Heart right ventricle (tissue), 16 donors: ENCODE data around the gene HPCAL1. TPM values are rescaled to one million over a fixed set of nuclear protein-coding genes. Genes with fewer than 3 reads are reported as not detected.

Experiments used
- ATAC-seq, 8 donors: fragments of 200-7000 bp; cut with Tn5 transposase; one replicate each; pipeline ENCODE4 v1.9.1; 2020; ENCODE audit warnings: mild to moderate bottlenecking in 8 of 8, moderate library complexity in 8 of 8, moderate number of reproducible peaks in 1 of 8
- DNase-seq, 2 donors: peaks; one replicate each; pipeline ENCODE4 v3.0.0-alpha.2; 2020
- H3K27ac ChIP-seq, 10 donors: fragments of 200-600 bp; sonication (generic) in 2 of 10; one replicate each; pipeline versions ENCODE4 v1.5.0 to v1.8.0; 2020 to 2022; ENCODE audit warnings: mild to moderate bottlenecking in 3 of 10
- H3K27me3 ChIP-seq, 7 donors: fragments of 200-600 bp; one replicate each; pipeline ENCODE4 v1.8.0; 2021 to 2022; ENCODE audit warnings: mild to moderate bottlenecking in 2 of 7
- H3K36me3 ChIP-seq, 9 donors: fragments of 200-600 bp; sonication (generic) in 1 of 9; one replicate each; pipeline versions ENCODE4 v1.5.0 to v1.8.0; 2020 to 2022; ENCODE audit warnings: mild to moderate bottlenecking in 2 of 9
- H3K4me1 ChIP-seq, 9 donors: fragments of 200-600 bp; sonication (generic) in 1 of 9; one replicate each; pipeline versions ENCODE4 v1.5.0 to v1.8.0; 2020 to 2022; ENCODE audit warnings: mild to moderate bottlenecking in 4 of 9
- H3K4me3 ChIP-seq, 10 donors: fragments of 200-600 bp; sonication (generic) in 2 of 10; one replicate each; pipeline versions ENCODE4 v1.5.0 to v1.8.0; 2020 to 2022; ENCODE audit warnings: mild to moderate bottlenecking in 7 of 10, moderate library complexity in 2 of 10
- H3K9me3 ChIP-seq, 11 donors: fragments of 200-600 bp in 10 of 11; sonication (generic) in 2 of 11; one replicate each; pipeline versions ENCODE4 v1.5.0 to v1.8.0; 2013 to 2022; ENCODE audit warnings: mild to moderate bottlenecking in 2 of 11, control low read depth in 1 of 11, moderate library complexity in 1 of 11
- CTCF ChIP-seq, 9 donors: fragments of 200-600 bp; sonication (generic) in 2 of 9; IDR thresholded peaks; one replicate each; pipeline versions ENCODE4 v1.5.0 to v1.8.0; 2021 to 2022; ENCODE audit warnings: antibody characterized with exemption in 9 of 9, mild to moderate bottlenecking in 5 of 9, moderate library complexity in 1 of 9
- WGBS, 2 donors: extraction: QIAGEN DNeasy Blood & Tissue Kit; methylation state at CpG; one replicate each; pipeline ENCODE4 v1.1.7; 2013; ENCODE audit warnings: inconsistent platforms in 1 of 2; 5-methylcytosine and 5-hydroxymethylcytosine counted together
- intact Hi-C, 10 donors: fragments of 100-400 bp; cut with DNase I; formaldehyde crosslinking; loops; one replicate each; pipeline versions ENCODE4 v1.11.1 to v1.14.2; 2022
- polyA plus RNA-seq, 2 donors: library from polyadenylated mRNA; stranded (reverse); fragments of 200-250 nt; gene quantifications; one replicate each; pipeline ENCODE4 v1.2.3, GENCODE V29; 2013
- total RNA-seq, 10 donors: library from RNA; stranded (reverse); fragmentation: NEBNext Ultra II Directional in 3 of 10; extraction: Animal tissue kit (Norgen Biotek cat#: 25700) in 3 of 10; gene quantifications; one replicate each; pipeline versions ENCODE4 v1.2.1 to v1.2.4, GENCODE V29; 2021 to 2023
- donor health status: Arrhythmogenic right ventricular cardiomyopathy.
- donor health status: ischemic (EF 13 %, LVEDD 7.1; RV severe dilation, severe dysfunction).
- donor health status: healthy with polysubstance abuse.
- donor health status: DM: no; HTN: yes; CAD: no.
- donor health status: DM: no; HTN: no; CAD: no.
- donor health status: ischemic (EF 25% LVEDD 6.9; RV normal size, moderate dysfunction).
- donor health status: ischemic (EF 25% LVEDD 5.7; RV mildly dilated, moderate dysfunction).
- donor health status: healthy.
- donor health status: DM: yes; HTN: yes; CAD: no.
- donor health status: Ischemic cardiomyopathy.
- donor health status: ischemic (EF 35%, LVEDD 5.7; RV mildly dilated, moderate dysfunction).
- donor health status: nonischemic (EF 11% LVEDD 7.7; RV severe dilation, severe dysfunction).
- donor health status: DM: yes; HTN: yes; CAD: no.
- donor health status: PGD.
- donor health status: ischemic (EF 29% LVEDD 5.4; RV normal size, mild dysfunction).
- donor health status: nonischemic (EF 23%, LVEDD 6.1; RV moderate dilation, normal function).

Gene HPCAL1
- total and polyA plus RNA-seq, 12 donors: 15.8 to 49.2 (median 27.5) TPM

- no peaks in the 10 kb centered on the region for H3K9me3 ChIP-seq
- WGBS, 2 donors: 66 to 67% methylated on average over 5 of the region's 5 CpGs
- H3K27ac ChIP-seq: peak overlapping the region in 8 of 10 donors; percentile 12 to 78 (median 25)
- H3K4me1 ChIP-seq: peaks cover 9 to 46% (median 13%) of the 10 kb centered on the region in 9 donors
- H3K36me3 ChIP-seq: no peaks in the 10 kb centered on the region
- H3K4me3 ChIP-seq: no peak overlapping the region
- intact Hi-C loops: no loop called here
- ATAC-seq (peak in 5 of 8 donors; percentile 5 to 18 (median 7)), DNase-seq (no peak)
- H3K27me3 ChIP-seq: no peaks in the 10 kb centered on the region
- no peak for TF ChIP-seq CTCF (IDR thresholded peaks at IDR 0.05)
These were observed 17.5 kb upstream of the HPCAL1 start for GRCh38 chr2:10285191-10285555.

- Histone ChIP-seq H3K36me3 (no peaks in the 10 kb centered on the region), H3K4me3 (no peak overlapping the region), H3K27ac (peak overlapping the region in 8 of 10 donors; percentile 14 to 78 (median 27)), H3K4me1 (peaks cover 9 to 46% (median 13%) of the 10 kb centered on the region in 9 donors), H3K9me3 (no peaks in the 10 kb centered on the region), H3K27me3 (no peaks in the 10 kb centered on the region)
- intact Hi-C loops: no loop called here
- ATAC-seq (peak; percentile 87 to 94 (median 90)), DNase-seq (peak; percentile 72 to 78)
- TF ChIP-seq CTCF (IDR thresholded peaks at IDR 0.05): no peak
- WGBS, 2 donors: 57 to 65% methylated on average over 17 of the region's 17 CpGs
These were observed 17.0 kb upstream of the HPCAL1 start for GRCh38 chr2:10285556-10286198.

- 70 to 71% methylated on average over 27 of the region's 27 CpGs for WGBS, 2 donors
- Histone ChIP-seq H3K27ac (peak overlapping the region in 7 of 10 donors; percentile 14 to 78 (median 29)), H3K36me3 (no peaks in the 10 kb centered on the region), H3K9me3 (no peaks in the 10 kb centered on the region), H3K4me3 (no peak overlapping the region), H3K27me3 (no peaks in the 10 kb centered on the region), H3K4me1 (peaks cover 9 to 46% (median 13%) of the 10 kb centered on the region in 9 donors)
- ATAC-seq (peak in 7 of 8 donors; percentile 12 to 71 (median 60)), DNase-seq (peak in 1 of 2 donors; percentile 56)
- no peak for TF ChIP-seq CTCF (IDR thresholded peaks at IDR 0.05)
- intact Hi-C loops: no loop called here
These were observed 16.3 kb upstream of the HPCAL1 start for GRCh38 chr2:10286216-10287037.

- DNase-seq (no peak), ATAC-seq (no peak)
- no peaks in the 10 kb centered on the region for H3K9me3 ChIP-seq
- H3K4me3 ChIP-seq: no peak overlapping the region
- no peak for TF ChIP-seq CTCF (IDR thresholded peaks at IDR 0.05)
- H3K27ac ChIP-seq: no peak overlapping the region
- WGBS, 2 donors: 93 to 94% methylated on average over 7 of the region's 7 CpGs
- no peaks in the 10 kb centered on the region for H3K27me3 ChIP-seq
- peaks cover 9 to 42% (median 13%) of the 10 kb centered on the region in 9 donors for H3K4me1 ChIP-seq
- H3K36me3 ChIP-seq: no peaks in the 10 kb centered on the region
- intact Hi-C loops: no loop called here
These were observed 14.9 kb upstream of the HPCAL1 start for GRCh38 chr2:10287761-10288160.
